ENCODE results near the gene CHKB. TPM values are rescaled to one million over a fixed set of nuclear protein-coding genes. Genes with fewer than 3 reads are reported as not detected.
"Not testable (repeated sequence)": the region's sequence is repeated elsewhere in the genome, so short reads cannot be mapped to it uniquely, and the experiment has no call there.

CHKB gene
- total and polyA plus RNA-seq, 4 experiments from 2014 or later: 30.7 to 196 (median 109) TPM

GRCh38 chr22:50611341-50612060 is 28.9 kb upstream of the CHKB start:
- H3K9me3 ChIP-seq (ENCODE audit: control insufficient read depth in 1 of 2, low read length in 2 of 2): no peaks in the 10 kb centered on the region
- Mint-ChIP-seq H3K4me3 (no peak overlapping the region), H3K4me1 (peaks cover 0 to 4% (median 3%) of the 10 kb centered on the region in 4 donors), H3K27me3 (peaks cover 13 to 25% of the 10 kb centered on the region in 2 donors), H3K27ac (no peak overlapping the region), H3K9me3 (no peaks in the 10 kb centered on the region), H3K36me3 (no peaks in the 10 kb centered on the region)
- DNase-seq: no peak
- no peaks in the 10 kb centered on the region for H3K36me3 ChIP-seq (ENCODE audit: insufficient read depth, low read length)
- no peaks in the 10 kb centered on the region for H3K27me3 ChIP-seq (ENCODE audit: insufficient read depth, low read length)
- no peak overlapping the region for H3K27ac ChIP-seq (ENCODE audit: low read depth, low read length)
- no peaks in the 10 kb centered on the region for H3K4me1 ChIP-seq (ENCODE audit: insufficient read depth, low read length)
- H3K4me3 ChIP-seq (ENCODE audit: low read length in 2 of 2): no peak overlapping the region
- intact Hi-C loops (cut with micrococcal nuclease): no loop called here
- CTCF ChIA-PET (ENCODE audit: partially characterized antibody): interaction anchor here (1.2 kb wide), 1 partner anchor 359 kb away, joined by 4 read pairs; no protein-coding TSS in a partner anchor
- POLR2A ChIA-PET (ENCODE audit: partially characterized antibody): no interaction called here

- POLR2A ChIA-PET (ENCODE audit: partially characterized antibody): no interaction called here
- Mint-ChIP-seq H3K27me3 (peaks cover 15 to 30% of the 10 kb centered on the region in 2 donors), H3K9me3 (no peaks in the 10 kb centered on the region), H3K27ac (no peak overlapping the region), H3K4me1 (peaks cover 0 to 4% (median 3%) of the 10 kb centered on the region in 4 donors), H3K36me3 (no peaks in the 10 kb centered on the region), H3K4me3 (no peak overlapping the region)
- CTCF ChIA-PET (ENCODE audit: partially characterized antibody): interaction anchor here (0.6 kb wide), 1 partner anchor 10 kb away, joined by 3 read pairs; no protein-coding TSS in a partner anchor
- intact Hi-C loops (cut with micrococcal nuclease): no loop called here
- Histone ChIP-seq H3K36me3 (ENCODE audit: insufficient read depth, low read length) (no peaks in the 10 kb centered on the region), H3K27me3 (ENCODE audit: insufficient read depth, low read length) (no peaks in the 10 kb centered on the region), H3K9me3 (ENCODE audit: control insufficient read depth in 1 of 2, low read length in 2 of 2) (no peaks in the 10 kb centered on the region), H3K4me1 (ENCODE audit: insufficient read depth, low read length) (no peaks in the 10 kb centered on the region), H3K4me3 (ENCODE audit: low read length in 2 of 2) (no peak overlapping the region), H3K27ac (ENCODE audit: low read depth, low read length) (no peak overlapping the region)
- DNase-seq: no peak
These were observed 27.9 kb upstream of the CHKB start for GRCh38 chr22:50610581-50610980.

GRCh38 chr22:50610041-50610451 is 27.4 kb upstream of the CHKB start:
- Mint-ChIP-seq H3K27me3 (peaks cover 16 to 30% of the 10 kb centered on the region in 2 donors), H3K36me3 (no peaks in the 10 kb centered on the region), H3K9me3 (no peaks in the 10 kb centered on the region), H3K27ac (no peak overlapping the region), H3K4me3 (no peak overlapping the region), H3K4me1 (peaks cover 0 to 4% (median 3%) of the 10 kb centered on the region in 4 donors)
- H3K4me1 ChIP-seq (ENCODE audit: insufficient read depth, low read length): no peaks in the 10 kb centered on the region
- intact Hi-C loops (cut with micrococcal nuclease): no loop called here
- no peak for DNase-seq
- ChIA-PET POLR2A (ENCODE audit: partially characterized antibody) (no interaction called here), CTCF (ENCODE audit: partially characterized antibody) (interaction anchor here (0.6 kb wide), 1 partner anchor 10 kb away, joined by 3 read pairs; no protein-coding TSS in a partner anchor)
- H3K9me3 ChIP-seq (ENCODE audit: control insufficient read depth in 1 of 2, low read length in 2 of 2): no peaks in the 10 kb centered on the region
- no peak overlapping the region for H3K27ac ChIP-seq (ENCODE audit: low read depth, low read length)
- H3K36me3 ChIP-seq (ENCODE audit: insufficient read depth, low read length): no peaks in the 10 kb centered on the region
- no peaks in the 10 kb centered on the region for H3K27me3 ChIP-seq (ENCODE audit: insufficient read depth, low read length)
- no peak overlapping the region for H3K4me3 ChIP-seq (ENCODE audit: low read length in 2 of 2)

GRCh38 chr22:50609599-50609998 is 26.9 kb upstream of the CHKB start:
- Mint-ChIP-seq H3K4me3 (no peak overlapping the region), H3K4me1 (peaks cover 0 to 4% (median 3%) of the 10 kb centered on the region in 4 donors), H3K27ac (no peak overlapping the region), H3K27me3 (peaks cover 17 to 30% of the 10 kb centered on the region in 2 donors), H3K36me3 (no peaks in the 10 kb centered on the region), H3K9me3 (no peaks in the 10 kb centered on the region)
- no peaks in the 10 kb centered on the region for H3K4me1 ChIP-seq (ENCODE audit: insufficient read depth, low read length)
- H3K36me3 ChIP-seq (ENCODE audit: insufficient read depth, low read length): no peaks in the 10 kb centered on the region
- no peaks in the 10 kb centered on the region for H3K9me3 ChIP-seq (ENCODE audit: control insufficient read depth in 1 of 2, low read length in 2 of 2)
- intact Hi-C loops (cut with micrococcal nuclease): no loop called here
- DNase-seq: no peak
- H3K4me3 ChIP-seq (ENCODE audit: low read length in 2 of 2): no peak overlapping the region
- CTCF ChIA-PET (ENCODE audit: partially characterized antibody): no interaction called here
- no peaks in the 10 kb centered on the region for H3K27me3 ChIP-seq (ENCODE audit: insufficient read depth, low read length)
- POLR2A ChIA-PET (ENCODE audit: partially characterized antibody): no interaction called here
- no peak overlapping the region for H3K27ac ChIP-seq (ENCODE audit: low read depth, low read length)

GRCh38 chr22:50608996-50609395 is 26.3 kb upstream of the CHKB start:
- Histone ChIP-seq H3K4me1 (ENCODE audit: insufficient read depth, low read length) (no peaks in the 10 kb centered on the region), H3K27ac (ENCODE audit: low read depth, low read length) (no peak overlapping the region), H3K9me3 (ENCODE audit: control insufficient read depth in 1 of 2, low read length in 2 of 2) (no peaks in the 10 kb centered on the region), H3K36me3 (ENCODE audit: insufficient read depth, low read length) (no peaks in the 10 kb centered on the region), H3K4me3 (ENCODE audit: low read length in 2 of 2) (no peak overlapping the region), H3K27me3 (ENCODE audit: insufficient read depth, low read length) (no peaks in the 10 kb centered on the region)
- DNase-seq: no peak
- Mint-ChIP-seq H3K27me3 (peaks cover 16 to 30% of the 10 kb centered on the region in 2 donors), H3K36me3 (no peaks in the 10 kb centered on the region), H3K27ac (no peak overlapping the region), H3K4me3 (no peak overlapping the region), H3K9me3 (no peaks in the 10 kb centered on the region), H3K4me1 (peaks cover 0 to 4% (median 3%) of the 10 kb centered on the region in 4 donors)
- ChIA-PET CTCF (ENCODE audit: partially characterized antibody) (no interaction called here), POLR2A (ENCODE audit: partially characterized antibody) (no interaction called here)
- intact Hi-C loops (cut with micrococcal nuclease): no loop called here

- H3K4me1 Mint-ChIP-seq; H3K4me3 ChIP-seq (ENCODE audit: low read length in 2 of 2); H3K36me3 ChIP-seq (ENCODE audit: insufficient read depth, low read length); DNase-seq; intact Hi-C loops (cut with micrococcal nuclease); H3K4me3 Mint-ChIP-seq; H3K27ac Mint-ChIP-seq; H3K4me1 ChIP-seq (ENCODE audit: insufficient read depth, low read length); H3K9me3 Mint-ChIP-seq; CTCF ChIA-PET (ENCODE audit: partially characterized antibody); H3K27ac ChIP-seq (ENCODE audit: low read depth, low read length); POLR2A ChIA-PET (ENCODE audit: partially characterized antibody); H3K27me3 ChIP-seq (ENCODE audit: insufficient read depth, low read length); H3K36me3 Mint-ChIP-seq; H3K9me3 ChIP-seq (ENCODE audit: control insufficient read depth in 1 of 2, low read length in 2 of 2): not testable (repeated sequence)
- H3K27me3 Mint-ChIP-seq: peaks cover 13 to 29% of the 10 kb centered on the region in 2 donors
These were observed 25.6 kb upstream of the CHKB start for GRCh38 chr22:50608058-50608840.

GRCh38 chr22:50607659-50608020 is 25.0 kb upstream of the CHKB start:
- H3K9me3 ChIP-seq (ENCODE audit: control insufficient read depth in 1 of 2, low read length in 2 of 2): no peaks in the 10 kb centered on the region
- no peak overlapping the region for H3K27ac ChIP-seq (ENCODE audit: low read depth, low read length)
- POLR2A ChIA-PET (ENCODE audit: partially characterized antibody): no interaction called here
- Mint-ChIP-seq H3K36me3 (no peaks in the 10 kb centered on the region), H3K9me3 (no peaks in the 10 kb centered on the region), H3K4me1 (peaks cover 0 to 4% (median 3%) of the 10 kb centered on the region in 4 donors), H3K27ac (no peak overlapping the region), H3K4me3 (no peak overlapping the region), H3K27me3 (peaks cover 18 to 33% of the 10 kb centered on the region in 2 donors)
- no peak for DNase-seq
- H3K4me3 ChIP-seq (ENCODE audit: low read length in 2 of 2): no peak overlapping the region
- CTCF ChIA-PET (ENCODE audit: partially characterized antibody): interaction anchor here (0.9 kb wide), 1 partner anchor 12 kb away, joined by 3 read pairs; no protein-coding TSS in a partner anchor
- no peaks in the 10 kb centered on the region for H3K4me1 ChIP-seq (ENCODE audit: insufficient read depth, low read length)
- H3K36me3 ChIP-seq (ENCODE audit: insufficient read depth, low read length): no peaks in the 10 kb centered on the region
- intact Hi-C loops (cut with micrococcal nuclease): no loop called here
- H3K27me3 ChIP-seq (ENCODE audit: insufficient read depth, low read length): peaks cover 1% of the 10 kb centered on the region

Measured in CD4-positive, alpha-beta memory T cell (primary cell).